ENCODE data around the gene RTN1. TPM values are rescaled to one million over a fixed set of nuclear protein-coding genes. Genes with fewer than 3 reads are reported as not detected.

The RTN1 gene
- total and polyA plus RNA-seq, 12 donors, result 2.9 to 19.7 (median 7.6) TPM

DNA sequence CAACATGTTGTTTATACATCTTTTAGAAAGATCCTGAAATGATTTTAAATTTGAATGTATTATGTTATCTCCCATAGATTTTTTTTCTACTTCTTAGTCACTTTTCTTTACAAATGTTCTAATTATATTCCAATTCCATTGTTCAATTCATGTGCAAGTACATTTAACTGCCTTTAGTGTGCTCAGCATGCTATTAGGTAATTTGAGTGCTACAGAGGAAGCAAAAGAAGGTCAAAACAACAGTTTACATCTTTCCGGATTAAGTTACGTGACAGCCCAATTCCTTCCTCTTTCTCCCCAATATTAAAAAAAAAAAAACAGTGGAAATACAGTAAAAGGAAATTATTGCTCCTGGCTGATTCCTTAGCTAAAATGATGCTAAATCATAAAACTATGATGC is 98.3 kb downstream of the RTN1 start:
- H3K4me1 ChIP-seq (replicated peaks in 1 of 2), result peaks cover 0 to 7% of the 10 kb centered on the region in 2 donors
- DNase-seq, result no peak
- no peak for TF ChIP-seq POLR2A (IDR thresholded peaks at IDR 0.05)
- H3K27me3 ChIP-seq, result no peaks in the 10 kb centered on the region
- 29 to 49% (median 43%) methylated on average over 2 of the region's 2 CpGs for WGBS, 4 donors
- no peak overlapping the region for H3K4me3 ChIP-seq
- no peaks in the 10 kb centered on the region for H3K9me3 ChIP-seq (replicated peaks in 1 of 3)
- no peaks in the 10 kb centered on the region for H3K36me3 ChIP-seq (replicated peaks in 1 of 2)
- H3K27ac ChIP-seq, result no peak overlapping the region
- intact Hi-C loops (cut with DNase I), result no loop called here

- no peak for TF ChIP-seq POLR2A (IDR thresholded peaks at IDR 0.05)
- TF ChIP-seq, protein P1, sequence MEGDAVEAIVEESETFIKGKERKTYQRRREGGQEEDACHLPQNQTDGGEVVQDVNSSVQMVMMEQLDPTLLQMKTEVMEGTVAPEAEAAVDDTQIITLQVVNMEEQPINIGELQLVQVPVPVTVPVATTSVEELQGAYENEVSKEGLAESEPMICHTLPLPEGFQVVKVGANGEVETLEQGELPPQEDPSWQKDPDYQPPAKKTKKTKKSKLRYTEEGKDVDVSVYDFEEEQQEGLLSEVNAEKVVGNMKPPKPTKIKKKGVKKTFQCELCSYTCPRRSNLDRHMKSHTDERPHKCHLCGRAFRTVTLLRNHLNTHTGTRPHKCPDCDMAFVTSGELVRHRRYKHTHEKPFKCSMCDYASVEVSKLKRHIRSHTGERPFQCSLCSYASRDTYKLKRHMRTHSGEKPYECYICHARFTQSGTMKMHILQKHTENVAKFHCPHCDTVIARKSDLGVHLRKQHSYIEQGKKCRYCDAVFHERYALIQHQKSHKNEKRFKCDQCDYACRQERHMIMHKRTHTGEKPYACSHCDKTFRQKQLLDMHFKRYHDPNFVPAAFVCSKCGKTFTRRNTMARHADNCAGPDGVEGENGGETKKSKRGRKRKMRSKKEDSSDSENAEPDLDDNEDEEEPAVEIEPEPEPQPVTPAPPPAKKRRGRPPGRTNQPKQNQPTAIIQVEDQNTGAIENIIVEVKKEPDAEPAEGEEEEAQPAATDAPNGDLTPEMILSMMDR (IDR thresholded peaks at IDR 0.05), result no peak
- WGBS, 4 donors, result 47 to 62% (median 54%) methylated on average over 2 of the region's 2 CpGs
- no peak overlapping the region for H3K27ac ChIP-seq
- DNase-seq, result no peak
- no peaks in the 10 kb centered on the region for H3K36me3 ChIP-seq (replicated peaks in 1 of 2)
- peaks cover 0 to 7% of the 10 kb centered on the region in 2 donors for H3K4me1 ChIP-seq (replicated peaks in 1 of 2)
- H3K27me3 ChIP-seq, result no peaks in the 10 kb centered on the region
- H3K4me3 ChIP-seq, result no peak overlapping the region
- intact Hi-C loops (cut with DNase I), result no loop called here
- H3K9me3 ChIP-seq (replicated peaks in 1 of 3), result no peaks in the 10 kb centered on the region
Measured at GRCh38 chr14:59771577-59771976, 99.0 kb downstream of the RTN1 start.

GRCh38 chr14:59769586-59769985 is 101.0 kb downstream of the RTN1 start:
- intact Hi-C loops (cut with DNase I), result no loop called here
- Histone ChIP-seq H3K36me3 (replicated peaks in 1 of 2) (no peaks in the 10 kb centered on the region), H3K27ac (no peak overlapping the region), H3K4me3 (no peak overlapping the region), H3K9me3 (replicated peaks in 1 of 3) (no peaks in the 10 kb centered on the region), H3K4me1 (replicated peaks in 1 of 2) (peaks cover 0 to 7% of the 10 kb centered on the region in 2 donors), H3K27me3 (no peaks in the 10 kb centered on the region)
- TF ChIP-seq, protein P1 (IDR thresholded peaks at IDR 0.05), result no peak
- DNase-seq, result no peak
- WGBS, 4 donors, result 61 to 80% (median 75%) methylated on average over 2 of the region's 2 CpGs

- intact Hi-C loops (cut with DNase I), result no loop called here
- peaks cover 0 to 7% of the 10 kb centered on the region in 2 donors for H3K4me1 ChIP-seq (replicated peaks in 1 of 2)
Measured at GRCh38 chr14:59768855-59769375, 101.7 kb downstream of the RTN1 start.

GRCh38 chr14:59761851-59762250 is 108.7 kb downstream of the RTN1 start:
- TF ChIP-seq, protein P1 (IDR thresholded peaks at IDR 0.05), result no peak
- TF ChIP-seq POLR2A (IDR thresholded peaks at IDR 0.05), result no peak
- intact Hi-C loops (cut with DNase I), result no loop called here
- Histone ChIP-seq H3K27ac (no peak overlapping the region), H3K4me1 (replicated peaks in 1 of 2) (no peaks in the 10 kb centered on the region), H3K36me3 (replicated peaks in 1 of 2) (no peaks in the 10 kb centered on the region), H3K9me3 (replicated peaks in 1 of 3) (no peaks in the 10 kb centered on the region), H3K27me3 (no peaks in the 10 kb centered on the region), H3K4me3 (no peak overlapping the region)
- no peak for DNase-seq
- 80 to 90% (median 81%) methylated on average over 6 of the region's 6 CpGs for WGBS, 4 donors

More at GRCh38 chr14:59768855-59769375, 101.7 kb downstream of the RTN1 start:
- Histone ChIP-seq H3K9me3 (replicated peaks in 1 of 3) (no peaks in the 10 kb centered on the region), H3K4me3 (no peak overlapping the region), H3K27ac (no peak overlapping the region), H3K27me3 (no peaks in the 10 kb centered on the region), H3K36me3 (replicated peaks in 1 of 2) (no peaks in the 10 kb centered on the region)
- WGBS, 4 donors, result 82 to 96% (median 88%) methylated on average over 1 of the region's 1 CpG
- TF ChIP-seq, protein P1 (IDR thresholded peaks at IDR 0.05), result no peak
- no peak for TF ChIP-seq POLR2A (IDR thresholded peaks at IDR 0.05)
- DNase-seq, result no peak

Measured in adrenal gland (tissue), 12 donors.